K562 (cell line): ENCODE measurements around the gene KCNN3. TPM values are rescaled to one million over a fixed set of nuclear protein-coding genes. Genes with fewer than 3 reads are reported as not detected.

Experiments
- BRF1 ChIP-seq: IDR thresholded peaks from 3 replicates; pipeline ENCODE4 v1.6.1; 2011; ENCODE audit warnings: borderline replicate concordance, mild to moderate bottlenecking; ENCODE audit not compliant: insufficient read length; ENCODE audit errors: extremely low read depth
- HCFC1 ChIP-seq: IDR thresholded peaks from 2 replicates; pipeline ENCODE4 v1.6.1; 2012; ENCODE audit warnings: low read depth, low read length, improper control_type of control experiment
- HSF4 ChIP-seq: fragments of 250-450 bp; sonication (Bioruptor Pico); IDR thresholded peaks from 2 replicates; pipeline ENCODE4 v2.1.2; 2022; ENCODE audit warnings: mild to moderate bottlenecking, moderate library complexity, borderline replicate concordance
- KLF1 ChIP-seq: fragments of 450-650 bp; IDR thresholded peaks from 2 replicates; pipeline ENCODE4 v1.6.1; 2016; ENCODE audit warnings: missing genetic modification characterization, missing compliant biosample characterization
- SAP30 ChIP-seq: fragments of 200-600 bp; sonication (generic); IDR thresholded peaks from 2 replicates; pipeline ENCODE4 v1.6.1; 2012; ENCODE audit warnings: borderline replicate concordance, low read depth, mild to moderate bottlenecking, moderate library complexity, low read length, control low read depth, inconsistent platforms; ENCODE audit not compliant: insufficient read depth, poor library complexity, severe bottlenecking
- STAT5B ChIP-seq: fragments of 250-450 bp; sonication (Bioruptor Pico); IDR thresholded peaks from 2 replicates; pipeline ENCODE4 v1.8.0; 2021; ENCODE audit warnings: mild to moderate bottlenecking, inconsistent platforms
- SUPT5H ChIP-seq: fragments of 450-650 bp; IDR thresholded peaks from 2 replicates; pipeline ENCODE4 v1.6.1; 2016
- TEAD1 ChIP-seq, 2 experiments: fragments of 450-650 bp in 1 of 2; sonication (generic) in 1 of 2; formaldehyde crosslinking; IDR thresholded peaks; 2 replicates each; pipeline versions ENCODE4 v1.4.0 to v1.8.0; 2020 to 2022; ENCODE audit warnings: mild to moderate bottlenecking in 2 of 2, missing genetic modification reagents in 1 of 2
- ZNF764 ChIP-seq: fragments of 250-450 bp; sonication (Bioruptor Pico); IDR thresholded peaks from 2 replicates; pipeline ENCODE4 v1.4.0; 2020; ENCODE audit warnings: low read depth, mild to moderate bottlenecking, moderate library complexity
- polyA plus RNA-seq, 8 experiments: library from polyadenylated mRNA; depleted of rRNA in 4 of 8; stranded (reverse) in 5 of 8; unstranded in 3 of 8; fragments of >200 nt; fragmentation: Nextera tagmentation in 2 of 8; fragmentation: Illumina TruSeq in 1 of 8; extraction: Ambion mirVana in 2 of 8; extraction: Trizol in 1 of 8; gene quantifications; 2 replicates each; pipeline versions ENCODE4 v1.2.1 to v1.2.3, GENCODE V29; 2011 to 2014; ENCODE audit warnings: inconsistent platforms in 1 of 8, missing spikeins in 1 of 8
- total RNA-seq, 7 experiments: library from RNA; depleted of rRNA in 6 of 7; stranded (reverse); fragments of >200 nt in 6 of 7; fragmentation: Illumina TruSeq in 2 of 7; extraction: Trizol in 2 of 7; gene quantifications; 2 replicates each; pipeline versions ENCODE4 v1.2.1 to v1.2.3, GENCODE V29; 2011 to 2021; ENCODE audit warnings: low replicate concordance in 1 of 7
- TF ChIP-seq, protein P1 (sequence below), 2 experiments: IDR thresholded peaks in 1 of 2; conservative IDR thresholded peaks in 1 of 2; 2 replicates each; pipeline ENCODE4 v1.6.1; 2016; ENCODE audit warnings: low read depth in 2 of 2, mild to moderate bottlenecking in 1 of 2, missing compliant biosample characterization in 1 of 2, missing genetic modification characterization in 1 of 2, moderate library complexity in 1 of 2
- TF ChIP-seq, protein P2 (sequence below): fragments of 450-650 bp; formaldehyde crosslinking; IDR thresholded peaks from 2 replicates; pipeline ENCODE4 v1.4.0; 2020; ENCODE audit warnings: mild to moderate bottlenecking, moderate library complexity
- TF ChIP-seq, protein P3 (sequence below): fragments of 250-450 bp; sonication (Bioruptor Pico); IDR thresholded peaks from 2 replicates; pipeline ENCODE4 v1.8.0; 2022; ENCODE audit warnings: moderate library complexity, mild to moderate bottlenecking, inconsistent platforms
- TF ChIP-seq, protein P4 (sequence below): sonication (generic); formaldehyde crosslinking; IDR thresholded peaks from 2 replicates; pipeline ENCODE4 v1.8.0; 2022; ENCODE audit warnings: mild to moderate bottlenecking, low read depth, missing genetic modification reagents
- TF ChIP-seq, protein P5 (sequence below): fragments of 450-650 bp; formaldehyde crosslinking; IDR thresholded peaks from 2 replicates; pipeline ENCODE4 v1.4.0; 2022; ENCODE audit warnings: mild to moderate bottlenecking, moderate library complexity

The KCNN3 gene
- total and polyA plus RNA-seq, 9 of the 15 experiments (the other 6 are each of a cell fraction or from before 2014, with no cell fraction given) = 0.02 to 0.03 TPM; not detected in 7

DNA sequence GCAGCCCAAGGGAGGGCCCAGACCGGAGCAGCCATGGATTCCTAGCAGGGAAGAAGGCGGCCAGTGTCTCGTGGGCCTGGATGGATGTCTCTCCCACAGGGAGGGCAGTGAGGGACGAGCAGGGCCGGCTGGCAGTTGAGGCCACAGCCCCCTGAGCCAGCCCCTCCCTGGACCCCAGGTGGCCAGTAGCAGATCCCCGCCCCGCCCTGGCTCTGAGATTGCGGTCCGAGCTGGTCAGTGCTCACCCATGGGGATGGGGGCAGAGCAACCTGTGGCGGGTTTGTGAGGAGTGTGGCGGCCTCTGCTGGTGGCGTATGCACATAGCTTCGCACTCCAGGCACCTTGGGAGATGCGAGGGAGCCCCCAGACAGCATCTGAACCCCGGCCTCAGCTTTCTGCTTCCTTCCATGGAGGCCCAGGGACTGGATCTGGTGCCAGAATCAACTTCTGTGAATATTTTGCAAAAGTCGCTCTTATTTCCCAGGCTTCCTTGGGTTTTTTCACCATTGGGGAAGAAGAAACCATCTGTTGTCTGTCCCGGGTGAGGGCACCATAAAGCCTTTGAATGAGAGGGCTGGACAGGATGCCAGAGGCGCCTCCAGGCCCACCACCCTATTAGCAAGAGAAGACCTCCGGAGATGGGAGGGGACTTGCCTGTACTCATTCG lies 8.4 kb upstream of the KCNN3 start (continued):
- TF ChIP-seq, protein P1, sequence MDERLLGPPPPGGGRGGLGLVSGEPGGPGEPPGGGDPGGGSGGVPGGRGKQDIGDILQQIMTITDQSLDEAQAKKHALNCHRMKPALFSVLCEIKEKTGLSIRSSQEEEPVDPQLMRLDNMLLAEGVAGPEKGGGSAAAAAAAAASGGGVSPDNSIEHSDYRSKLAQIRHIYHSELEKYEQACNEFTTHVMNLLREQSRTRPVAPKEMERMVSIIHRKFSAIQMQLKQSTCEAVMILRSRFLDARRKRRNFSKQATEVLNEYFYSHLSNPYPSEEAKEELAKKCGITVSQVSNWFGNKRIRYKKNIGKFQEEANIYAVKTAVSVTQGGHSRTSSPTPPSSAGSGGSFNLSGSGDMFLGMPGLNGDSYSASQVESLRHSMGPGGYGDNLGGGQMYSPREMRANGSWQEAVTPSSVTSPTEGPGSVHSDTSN (CRISPR knock-in tag; IDR thresholded peaks at IDR 0.05; ENCODE audit: low read depth) = no peak
- TF ChIP-seq, protein P1 (tag; conservative IDR thresholded peaks at IDR 0.05; ENCODE audit: low read depth) = no peak
- no peak for TF ChIP-seq STAT5B
- TF ChIP-seq, protein P2, sequence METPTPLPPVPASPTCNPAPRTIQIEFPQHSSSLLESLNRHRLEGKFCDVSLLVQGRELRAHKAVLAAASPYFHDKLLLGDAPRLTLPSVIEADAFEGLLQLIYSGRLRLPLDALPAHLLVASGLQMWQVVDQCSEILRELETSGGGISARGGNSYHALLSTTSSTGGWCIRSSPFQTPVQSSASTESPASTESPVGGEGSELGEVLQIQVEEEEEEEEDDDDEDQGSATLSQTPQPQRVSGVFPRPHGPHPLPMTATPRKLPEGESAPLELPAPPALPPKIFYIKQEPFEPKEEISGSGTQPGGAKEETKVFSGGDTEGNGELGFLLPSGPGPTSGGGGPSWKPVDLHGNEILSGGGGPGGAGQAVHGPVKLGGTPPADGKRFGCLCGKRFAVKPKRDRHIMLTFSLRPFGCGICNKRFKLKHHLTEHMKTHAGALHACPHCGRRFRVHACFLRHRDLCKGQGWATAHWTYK = no peak
- TF ChIP-seq, protein P3, sequence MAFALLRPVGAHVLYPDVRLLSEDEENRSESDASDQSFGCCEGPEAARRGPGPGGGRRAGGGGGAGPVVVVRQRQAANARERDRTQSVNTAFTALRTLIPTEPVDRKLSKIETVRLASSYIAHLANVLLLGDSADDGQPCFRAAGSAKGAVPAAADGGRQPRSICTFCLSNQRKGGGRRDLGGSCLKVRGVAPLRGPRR = no peak
- no peak for TF ChIP-seq SAP30
- TF ChIP-seq ZNF764 (CRISPR knock-in tag) = no peak
- no peak for TF ChIP-seq HSF4
- no peak for TF ChIP-seq KLF1 (tag)
- TF ChIP-seq, protein P4, sequence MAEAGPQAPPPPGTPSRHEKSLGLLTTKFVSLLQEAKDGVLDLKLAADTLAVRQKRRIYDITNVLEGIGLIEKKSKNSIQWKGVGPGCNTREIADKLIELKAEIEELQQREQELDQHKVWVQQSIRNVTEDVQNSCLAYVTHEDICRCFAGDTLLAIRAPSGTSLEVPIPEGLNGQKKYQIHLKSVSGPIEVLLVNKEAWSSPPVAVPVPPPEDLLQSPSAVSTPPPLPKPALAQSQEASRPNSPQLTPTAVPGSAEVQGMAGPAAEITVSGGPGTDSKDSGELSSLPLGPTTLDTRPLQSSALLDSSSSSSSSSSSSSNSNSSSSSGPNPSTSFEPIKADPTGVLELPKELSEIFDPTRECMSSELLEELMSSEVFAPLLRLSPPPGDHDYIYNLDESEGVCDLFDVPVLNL (CRISPR knock-in tag) = no peak
- TF ChIP-seq HCFC1 = 0 out of 2 replicates have a peak, but pooled peaks have one; percentile 14
- no peak for TF ChIP-seq BRF1
- TF ChIP-seq, protein P5, sequence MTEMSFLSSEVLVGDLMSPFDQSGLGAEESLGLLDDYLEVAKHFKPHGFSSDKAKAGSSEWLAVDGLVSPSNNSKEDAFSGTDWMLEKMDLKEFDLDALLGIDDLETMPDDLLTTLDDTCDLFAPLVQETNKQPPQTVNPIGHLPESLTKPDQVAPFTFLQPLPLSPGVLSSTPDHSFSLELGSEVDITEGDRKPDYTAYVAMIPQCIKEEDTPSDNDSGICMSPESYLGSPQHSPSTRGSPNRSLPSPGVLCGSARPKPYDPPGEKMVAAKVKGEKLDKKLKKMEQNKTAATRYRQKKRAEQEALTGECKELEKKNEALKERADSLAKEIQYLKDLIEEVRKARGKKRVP (CRISPR knock-in tag) = no peak
- no peak for TF ChIP-seq TEAD1 (CRISPR knock-in tag; IDR thresholded peaks at IDR 0.05)
- no peak for TF ChIP-seq SUPT5H
